HepG2 (cell line): ENCODE data around the gene STS. TPM values are rescaled to one million over a fixed set of nuclear protein-coding genes. Genes with fewer than 3 reads are reported as not detected.

Experiments
- ATAC-seq: fragments of 200-7000 bp; cut with Tn5 transposase; 3 replicates; pipeline ENCODE4 v1.9.1; 2020; ENCODE audit warnings: mild to moderate bottlenecking, moderate library complexity
- BruUV-seq: library from RNA; stranded (reverse); fragments of 400-500 nt; replicated peaks from 2 replicates; lab custom pipeline; 2021; lab: Mats Ljungman, UMichigan
- CTCF ChIA-PET: fragments of 300-600 bp; formaldehyde crosslinking; extraction: SDS; loops from one replicate; lab custom pipeline; 2021; ENCODE audit warnings: low total read pairs, inconsistent platforms, low intra/inter-chr PET ratio; lab: Yijun Ruan, JAX
- POLR2A ChIA-PET: fragments of 350-600 bp; sonication (Branson Sonifier 250); formaldehyde crosslinking; loops from one replicate; lab custom pipeline; 2020; ENCODE audit warnings: antibody characterized with exemption, inconsistent platforms; lab: Yijun Ruan, JAX
- DNase-seq: peaks from one replicate; pipeline ENCODE4 v3.0.0-alpha.2; 2015; ENCODE audit warnings: low spot score
- FAIRE-seq: peaks from 3 replicates; lab custom pipeline; 2011; peaks lifted over from hg19 to GRCh38; lab: Jason Lieb, UNC
- H2AFZ ChIP-seq: one replicate; pipeline ENCODE4 v1.6.1; 2011; ENCODE audit warnings: low read length, inconsistent platforms
- H3K27ac ChIP-seq: fragments of 300-600 bp; 3 replicates; pipeline ENCODE4 v1.8.0; 2011; ENCODE audit warnings: mixed run types, mild to moderate bottlenecking, mixed read lengths, low read length, inconsistent platforms; ENCODE audit not compliant: insufficient read depth; ENCODE audit errors: extremely low read length
- H3K27me3 ChIP-seq, 2 experiments: fragments of 200-600 bp in 1 of 2; 2 replicates in 1 of 2; 3 replicates in 1 of 2; pipeline versions ENCODE4 v1.6.0 to v1.8.0; 2011; ENCODE audit warnings: low read length in 2 of 2, mild to moderate bottlenecking in 2 of 2, moderate library complexity in 2 of 2, inconsistent platforms in 1 of 2; ENCODE audit not compliant: insufficient read depth in 2 of 2, control insufficient read depth in 1 of 2
- H3K36me3 ChIP-seq, 2 experiments: fragments of 200-600 bp in 1 of 2; replicated peaks in 1 of 2; 2 replicates in 1 of 2; 3 replicates in 1 of 2; pipeline versions ENCODE4 v1.5.1 to v1.8.0; 2011; ENCODE audit warnings: low read length in 2 of 2, inconsistent platforms in 1 of 2; ENCODE audit not compliant: insufficient read depth in 2 of 2, control insufficient read depth in 1 of 2
- H3K4me1 ChIP-seq: 2 replicates; pipeline ENCODE4 v1.5.1; 2012; ENCODE audit warnings: low read length, inconsistent platforms; ENCODE audit not compliant: insufficient read depth
- H3K4me2 ChIP-seq: 2 replicates; pipeline ENCODE4 v1.6.0; 2011; ENCODE audit warnings: low read depth, low read length, inconsistent platforms
- H3K4me3 ChIP-seq, 3 experiments: fragments of 200-600 bp in 1 of 3; sonication (generic), shearing (Covaris generic) in 1 of 3; replicated peaks in 1 of 3; 2 replicates each; pipeline ENCODE4 v1.5.1; 2011 to 2016; ENCODE audit warnings: low read length in 3 of 3, inconsistent platforms in 2 of 3, low read depth in 2 of 3, mild to moderate bottlenecking in 2 of 3, control low read depth in 1 of 3, mixed read lengths in 1 of 3; ENCODE audit not compliant: insufficient read depth in 1 of 3
- H3K79me2 ChIP-seq: one replicate; pipeline ENCODE4 v1.6.1; 2011; ENCODE audit warnings: low read length, inconsistent platforms; ENCODE audit not compliant: insufficient read depth
- H3K9ac ChIP-seq: 2 replicates; pipeline ENCODE4 v1.6.0; 2011; ENCODE audit warnings: mild to moderate bottlenecking, low read depth, low read length, inconsistent platforms; ENCODE audit not compliant: insufficient read depth
- H3K9me3 ChIP-seq: 2 replicates; pipeline ENCODE4 v1.5.1; 2012; ENCODE audit warnings: mild to moderate bottlenecking, low read length
- H4K20me1 ChIP-seq: 2 replicates; pipeline ENCODE4 v1.6.0; 2011; ENCODE audit warnings: inconsistent platforms, mild to moderate bottlenecking, low read length, moderate library complexity; ENCODE audit not compliant: insufficient read depth
- ELF1 ChIP-seq: sonication (generic); formaldehyde crosslinking; IDR thresholded peaks from 2 replicates; pipeline ENCODE4 v1.4.0; 2020; ENCODE audit warnings: missing genetic modification reagents
- HMG20A ChIP-seq: IDR thresholded peaks from 2 replicates; pipeline ENCODE4 v1.6.1; 2016; ENCODE audit warnings: borderline replicate concordance
- HNRNPUL1 ChIP-seq: fragments of 200-400 bp; formaldehyde crosslinking; IDR thresholded peaks from 2 replicates; pipeline ENCODE4 v1.6.1; 2017; ENCODE audit warnings: low read depth, mild to moderate bottlenecking, low read length, moderate library complexity
- RCOR2 ChIP-seq: IDR thresholded peaks from 2 replicates; pipeline ENCODE4 v1.6.1; 2016; ENCODE audit warnings: missing biosample characterization, missing genetic modification reagents
- SAFB2 ChIP-seq: sonication (generic); formaldehyde crosslinking; IDR thresholded peaks from 2 replicates; pipeline ENCODE4 v1.5.1; 2020; ENCODE audit warnings: missing genetic modification reagents, low read depth, mild to moderate bottlenecking, borderline replicate concordance
- YEATS4 ChIP-seq: sonication (generic); formaldehyde crosslinking; IDR thresholded peaks from 2 replicates; pipeline ENCODE4 v1.4.0; 2020; ENCODE audit warnings: missing genetic modification reagents, borderline replicate concordance
- ZBTB38 ChIP-seq: sonication (generic); formaldehyde crosslinking; IDR thresholded peaks from 2 replicates; pipeline ENCODE4 v1.5.1; 2020; ENCODE audit warnings: mild to moderate bottlenecking, missing genetic modification reagents
- ZFY ChIP-seq: sonication (generic); formaldehyde crosslinking; IDR thresholded peaks from 2 replicates; pipeline ENCODE4 v1.4.0; 2020; ENCODE audit warnings: missing genetic modification reagents
- ZNF432 ChIP-seq: sonication (generic); formaldehyde crosslinking; IDR thresholded peaks from 2 replicates; pipeline ENCODE4 v1.5.0; 2020; ENCODE audit warnings: missing genetic modification reagents, mild to moderate bottlenecking, borderline replicate concordance
- WGBS: methylation state at CpG from one replicate; pipeline ENCODE4 v1.1.6; 2017; ENCODE audit warnings: low lambda C conversion rate; 5-methylcytosine and 5-hydroxymethylcytosine counted together
- in situ Hi-C: cut with HindIII; loops from 2 replicates; pipeline ENCODE4 v1.10.0; 2017; ENCODE audit warnings: low pct_unique_long_range_greater_than_20kb; ENCODE audit not compliant: extremely low pct_ligation_motif_present
- intact Hi-C: fragments of 100-400 bp; cut with micrococcal nuclease; formaldehyde crosslinking; loops from one replicate; pipeline ENCODE4 v1.10.0; 2022; ENCODE audit not compliant: unreplicated experiment
- polyA plus RNA-seq, 8 experiments: library from polyadenylated mRNA; depleted of rRNA in 3 of 8; stranded (reverse) in 7 of 8; unstranded in 1 of 8; fragments of >200 nt; fragmentation: Illumina TruSeq in 4 of 8; extraction: Trizol in 4 of 8; gene quantifications; 2 replicates each; pipeline versions ENCODE4 v1.2.1 to v1.2.3, GENCODE V29; 2011 to 2016; ENCODE audit warnings: low read depth in 4 of 8, missing spikeins in 1 of 8, mixed read lengths in 1 of 8; ENCODE audit not compliant: insufficient read depth in 1 of 8
- total RNA-seq, 5 experiments: library from RNA; depleted of rRNA; stranded (reverse); fragments of >200 nt; fragmentation: Illumina TruSeq; extraction: Trizol; gene quantifications; 2 replicates each; pipeline ENCODE4 v1.2.3, GENCODE V29; 2016; ENCODE audit warnings: low read depth in 1 of 5
- TF ChIP-seq, protein P1 (sequence below): sonication (generic); formaldehyde crosslinking; IDR thresholded peaks from 2 replicates; pipeline ENCODE4 v1.4.0; 2020; ENCODE audit warnings: missing genetic modification reagents, borderline replicate concordance
- TF ChIP-seq, protein P2 (sequence below): sonication (generic); formaldehyde crosslinking; IDR thresholded peaks from 2 replicates; pipeline ENCODE4 v1.8.1; 2023; ENCODE audit warnings: mild to moderate bottlenecking, inconsistent platforms, moderate library complexity, missing genetic modification reagents, borderline replicate concordance
- TF ChIP-seq, protein P3 (sequence below): sonication (generic); formaldehyde crosslinking; IDR thresholded peaks from 2 replicates; pipeline ENCODE4 v1.4.0; 2020; ENCODE audit warnings: missing genetic modification reagents, low read depth, mild to moderate bottlenecking, borderline replicate concordance
- TF ChIP-seq, protein P4 (sequence below): sonication (generic); formaldehyde crosslinking; IDR thresholded peaks from 2 replicates; pipeline ENCODE4 v1.4.0; 2020; ENCODE audit warnings: missing genetic modification reagents

The STS gene
- total and polyA plus RNA-seq, 2 of the 13 experiments (the other 11 are each of a cell fraction or from before 2014, with no cell fraction given): 0.87 to 1.5 TPM

- TF ChIP-seq SAFB2 (no peak), RCOR2 (CRISPR knock-in tag) (no peak)
Measured at GRCh38 chrX:7115557-7115956, 32.0 kb upstream of the STS start (continued).

- Histone ChIP-seq H3K4me2 (no peak overlapping the region), H3K27me3 (no peaks in the 10 kb centered on the region), H3K4me3 (no peak overlapping the region), H2AFZ (no peak overlapping the region), H3K79me2 (peaks cover 2% of the 10 kb centered on the region), H3K36me3 (no peaks in the 10 kb centered on the region), H4K20me1 (peaks cover 2% of the 10 kb centered on the region; the same call in 1 of the 2 replicates), H3K9ac (no peak overlapping the region), H3K9me3 (no peaks in the 10 kb centered on the region), H3K27ac (no peak overlapping the region), H3K4me1 (peaks cover 16% of the 10 kb centered on the region)
- ChIA-PET POLR2A (no interaction called here), CTCF (no interaction called here)
- no peak for FAIRE-seq
- TF ChIP-seq YEATS4 (CRISPR knock-in tag) (no peak), ZNF432 (CRISPR knock-in tag) (no peak), HMG20A (CRISPR knock-in tag) (no peak), ELF1 (CRISPR knock-in tag) (no peak), ZFY (CRISPR knock-in tag) (no peak), HNRNPUL1 (no peak), ZBTB38 (CRISPR knock-in tag) (no peak)
- TF ChIP-seq, protein P1, sequence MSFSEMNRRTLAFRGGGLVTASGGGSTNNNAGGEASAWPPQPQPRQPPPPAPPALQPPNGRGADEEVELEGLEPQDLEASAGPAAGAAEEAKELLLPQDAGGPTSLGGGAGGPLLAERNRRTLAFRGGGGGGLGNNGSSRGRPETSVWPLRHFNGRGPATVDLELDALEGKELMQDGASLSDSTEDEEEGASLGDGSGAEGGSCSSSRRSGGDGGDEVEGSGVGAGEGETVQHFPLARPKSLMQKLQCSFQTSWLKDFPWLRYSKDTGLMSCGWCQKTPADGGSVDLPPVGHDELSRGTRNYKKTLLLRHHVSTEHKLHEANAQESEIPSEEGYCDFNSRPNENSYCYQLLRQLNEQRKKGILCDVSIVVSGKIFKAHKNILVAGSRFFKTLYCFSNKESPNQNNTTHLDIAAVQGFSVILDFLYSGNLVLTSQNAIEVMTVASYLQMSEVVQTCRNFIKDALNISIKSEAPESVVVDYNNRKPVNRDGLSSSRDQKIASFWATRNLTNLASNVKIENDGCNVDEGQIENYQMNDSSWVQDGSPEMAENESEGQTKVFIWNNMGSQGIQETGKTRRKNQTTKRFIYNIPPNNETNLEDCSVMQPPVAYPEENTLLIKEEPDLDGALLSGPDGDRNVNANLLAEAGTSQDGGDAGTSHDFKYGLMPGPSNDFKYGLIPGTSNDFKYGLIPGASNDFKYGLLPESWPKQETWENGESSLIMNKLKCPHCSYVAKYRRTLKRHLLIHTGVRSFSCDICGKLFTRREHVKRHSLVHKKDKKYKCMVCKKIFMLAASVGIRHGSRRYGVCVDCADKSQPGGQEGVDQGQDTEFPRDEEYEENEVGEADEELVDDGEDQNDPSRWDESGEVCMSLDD (CRISPR knock-in tag): no peak
- TF ChIP-seq, protein P2, sequence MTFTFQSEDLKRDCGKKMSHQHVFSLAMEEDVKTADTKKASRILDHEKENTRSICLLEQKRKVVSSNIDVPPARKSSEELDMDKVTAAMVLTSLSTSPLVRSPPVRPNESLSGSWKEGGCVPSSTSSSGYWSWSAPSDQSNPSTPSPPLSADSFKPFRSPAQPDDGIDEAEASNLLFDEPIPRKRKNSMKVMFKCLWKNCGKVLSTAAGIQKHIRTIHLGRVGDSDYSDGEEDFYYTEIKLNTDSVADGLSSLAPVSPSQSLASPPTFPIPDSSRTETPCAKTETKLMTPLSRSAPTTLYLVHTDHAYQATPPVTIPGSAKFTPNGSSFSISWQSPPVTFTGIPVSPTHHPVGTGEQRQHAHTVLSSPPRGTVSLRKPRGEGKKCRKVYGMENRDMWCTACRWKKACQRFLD (CRISPR knock-in tag): no peak
- TF ChIP-seq, protein P3, sequence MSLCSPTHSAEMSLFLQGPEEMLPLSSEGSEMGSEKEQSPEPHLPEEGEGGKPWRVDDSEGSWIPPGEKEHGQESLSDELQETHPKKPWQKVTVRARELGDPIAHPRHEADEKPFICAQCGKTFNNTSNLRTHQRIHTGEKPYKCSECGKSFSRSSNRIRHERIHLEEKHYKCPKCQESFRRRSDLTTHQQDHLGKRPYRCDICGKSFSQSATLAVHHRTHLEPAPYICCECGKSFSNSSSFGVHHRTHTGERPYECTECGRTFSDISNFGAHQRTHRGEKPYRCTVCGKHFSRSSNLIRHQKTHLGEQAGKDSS (CRISPR knock-in tag): no peak
- TF ChIP-seq, protein P4, sequence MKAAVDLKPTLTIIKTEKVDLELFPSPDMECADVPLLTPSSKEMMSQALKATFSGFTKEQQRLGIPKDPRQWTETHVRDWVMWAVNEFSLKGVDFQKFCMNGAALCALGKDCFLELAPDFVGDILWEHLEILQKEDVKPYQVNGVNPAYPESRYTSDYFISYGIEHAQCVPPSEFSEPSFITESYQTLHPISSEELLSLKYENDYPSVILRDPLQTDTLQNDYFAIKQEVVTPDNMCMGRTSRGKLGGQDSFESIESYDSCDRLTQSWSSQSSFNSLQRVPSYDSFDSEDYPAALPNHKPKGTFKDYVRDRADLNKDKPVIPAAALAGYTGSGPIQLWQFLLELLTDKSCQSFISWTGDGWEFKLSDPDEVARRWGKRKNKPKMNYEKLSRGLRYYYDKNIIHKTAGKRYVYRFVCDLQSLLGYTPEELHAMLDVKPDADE (CRISPR knock-in tag): no peak
- DNase-seq: no peak
- no CpG with 5 or more reads among the region's 3 CpGs for WGBS
- in situ Hi-C loops: no loop called here
- ATAC-seq: no peak
- BruUV-seq: no TSS peak
- intact Hi-C loops: no loop called here
Measured at GRCh38 chrX:7116081-7116480, 31.4 kb upstream of the STS start.
